Endothelial cell of umbilical vein (primary cell): ENCODE data around the gene RALGPS2. TPM values are rescaled to one million over a fixed set of nuclear protein-coding genes. Genes with fewer than 3 reads are reported as not detected.

Experiments used
- BruUV-seq: library from RNA; stranded (reverse); fragments of 400-500 nt; replicated peaks from 2 replicates; lab custom pipeline; 2021; lab: Mats Ljungman, UMichigan
- CTCF ChIA-PET: fragments of 300-600, 350-600 bp; sonication (Branson Sonifier 250); formaldehyde crosslinking; loops from one replicate; lab custom pipeline; 2021; ENCODE audit warnings: antibody characterized with exemption, inconsistent platforms; lab: Charles Lee
- POLR2A ChIA-PET: fragments of 300-600, 350-600 bp; sonication (Branson Sonifier 250); formaldehyde crosslinking; loops from one replicate; lab custom pipeline; 2021; ENCODE audit warnings: antibody characterized with exemption, inconsistent platforms; lab: Charles Lee
- DNase-seq: peaks from one replicate; pipeline ENCODE4 v3.0.0-alpha.2; 2011; ENCODE audit warnings: low read depth, low spot score
- FAIRE-seq: peaks from 2 replicates; lab custom pipeline; 2011; peaks lifted over from hg19 to GRCh38; lab: Jason Lieb, UNC
- H2AFZ ChIP-seq: 2 replicates; pipeline ENCODE4 v1.6.0; 2012; ENCODE audit warnings: low read depth, low read length, control low read depth, inconsistent platforms
- H3K27ac ChIP-seq: 2 replicates; pipeline ENCODE4 v1.5.1; 2011; ENCODE audit warnings: low read depth, mild to moderate bottlenecking, control low read depth, low read length, moderate library complexity; ENCODE audit not compliant: insufficient read depth
- H3K27me3 ChIP-seq, 2 experiments: 2 replicates each; pipeline versions ENCODE4 v1.6.0 to v1.6.1; 2011; ENCODE audit warnings: low read length in 2 of 2, mixed read lengths in 1 of 2; ENCODE audit not compliant: control insufficient read depth in 2 of 2, insufficient read depth in 2 of 2
- H3K36me3 ChIP-seq, 2 experiments: 2 replicates in 1 of 2; 3 replicates in 1 of 2; pipeline ENCODE4 v1.5.1; 2011; ENCODE audit warnings: low read length in 2 of 2, mild to moderate bottlenecking in 1 of 2, moderate library complexity in 1 of 2; ENCODE audit not compliant: control insufficient read depth in 2 of 2, insufficient read depth in 2 of 2; ENCODE audit errors: extremely low read depth in 1 of 2
- H3K4me1 ChIP-seq: 3 replicates; pipeline ENCODE4 v1.5.1; 2011; ENCODE audit warnings: mild to moderate bottlenecking, low read length; ENCODE audit not compliant: control insufficient read depth, insufficient read depth; ENCODE audit errors: extremely low read depth
- H3K4me2 ChIP-seq: 2 replicates; pipeline ENCODE4 v1.6.1; 2011; ENCODE audit warnings: low read length, control low read depth, mixed read lengths; ENCODE audit not compliant: insufficient read depth
- H3K4me3 ChIP-seq, 3 experiments: fragments of 200-600 bp in 1 of 3; sonication (generic), shearing (Covaris generic) in 1 of 3; replicated peaks in 1 of 3; 2 replicates each; pipeline ENCODE4 v1.5.1; 2011 to 2016; ENCODE audit warnings: control low read depth in 3 of 3, low read length in 3 of 3, mild to moderate bottlenecking in 2 of 3, inconsistent platforms in 1 of 3, low read depth in 1 of 3, moderate library complexity in 1 of 3; ENCODE audit not compliant: insufficient read depth in 1 of 3
- H3K79me2 ChIP-seq: 2 replicates; pipeline ENCODE4 v1.6.0; 2012; ENCODE audit warnings: low read length, inconsistent platforms; ENCODE audit not compliant: control insufficient read depth, insufficient read depth
- H3K9ac ChIP-seq: replicated peaks from 2 replicates; pipeline ENCODE3; 2011; ENCODE audit warnings: low read length, control low read depth; ENCODE audit not compliant: insufficient read depth; ENCODE audit errors: extremely low read depth
- H3K9me1 ChIP-seq: replicated peaks from 3 replicates; pipeline ENCODE4 v1.6.0; 2011; ENCODE audit warnings: mild to moderate bottlenecking, low read length; ENCODE audit not compliant: control insufficient read depth, insufficient read depth; ENCODE audit errors: extremely low read depth
- H3K9me3 ChIP-seq: replicated peaks from 2 replicates; pipeline ENCODE4 v1.5.1; 2012; ENCODE audit warnings: low read length, inconsistent platforms; ENCODE audit not compliant: control insufficient read depth, insufficient read depth
- H4K20me1 ChIP-seq: replicated peaks from 2 replicates; pipeline ENCODE3; 2011; ENCODE audit warnings: mild to moderate bottlenecking, low read length; ENCODE audit not compliant: control insufficient read depth, insufficient read depth; ENCODE audit errors: extremely low read depth
- EZH2 ChIP-seq: IDR thresholded peaks from 2 replicates; pipeline ENCODE4 v1.6.1; 2012; ENCODE audit warnings: borderline replicate concordance, low read depth, mild to moderate bottlenecking, moderate library complexity, low read length, inconsistent platforms; ENCODE audit not compliant: severe bottlenecking
- FOS ChIP-seq: IDR thresholded peaks from 2 replicates; pipeline ENCODE4 v1.6.1; 2011; ENCODE audit warnings: mild to moderate bottlenecking, low read length, moderate library complexity, borderline replicate concordance; ENCODE audit not compliant: insufficient read depth
- GATA2 ChIP-seq: IDR thresholded peaks from 2 replicates; pipeline ENCODE4 v1.7.0; 2011; ENCODE audit warnings: low read depth, mild to moderate bottlenecking, moderate library complexity, mixed read lengths, low read length; ENCODE audit not compliant: insufficient read length, insufficient read depth
- JUN ChIP-seq: IDR thresholded peaks from 2 replicates; pipeline ENCODE4 v1.6.1; 2011; ENCODE audit warnings: borderline replicate concordance, low read depth; ENCODE audit not compliant: insufficient read length, insufficient read depth
- MYC ChIP-seq: IDR thresholded peaks from one replicate; pipeline ENCODE4 v1.6.1; 2011; ENCODE audit warnings: mild to moderate bottlenecking, low read depth, low read length
- POLR2A ChIP-seq: IDR thresholded peaks from 2 replicates; pipeline ENCODE4 v1.6.1; 2012; ENCODE audit warnings: low read depth, mild to moderate bottlenecking, control low read depth, low read length
- POLR2AphosphoS5 ChIP-seq: IDR thresholded peaks from 2 replicates; pipeline ENCODE4 v1.6.1; 2012; ENCODE audit warnings: low read depth, mild to moderate bottlenecking, control low read depth, low read length, moderate library complexity; ENCODE audit not compliant: insufficient read depth
- dilution Hi-C: fragments of 300-500 bp; cut with MboI; formaldehyde crosslinking; loops from one replicate; pipeline ENCODE4 v1.15.0; 2019; ENCODE audit warnings: low sequenced_read_pairs; ENCODE audit not compliant: extremely low pct_ligation_motif_present
- intact Hi-C: fragments of 100-400 bp; cut with micrococcal nuclease; formaldehyde crosslinking; loops from one replicate; pipeline ENCODE4 v1.10.0; 2022
- polyA plus RNA-seq, 4 experiments: library from polyadenylated mRNA; depleted of rRNA in 3 of 4; stranded (reverse) in 3 of 4; unstranded in 1 of 4; fragments of >200 nt; gene quantifications; 2 replicates each; pipeline versions ENCODE4 v1.2.1 to v1.2.3, GENCODE V29; 2011 to 2012; ENCODE audit warnings: missing spikeins in 1 of 4
- total RNA-seq: library from RNA; stranded (reverse); gene quantifications from 2 replicates; pipeline ENCODE4 v1.2.3, GENCODE V29; 2021
- TF ChIP-seq, protein P1 (sequence below): IDR thresholded peaks from 2 replicates; pipeline ENCODE4 v1.6.1; 2011; ENCODE audit not compliant: insufficient read depth, insufficient read length
- TF ChIP-seq, protein P2 (sequence below), 2 donors: IDR thresholded peaks; 1 replicate in 1 of 2; 2 replicates in 1 of 2; pipeline ENCODE4 v1.5.1; 2011; ENCODE audit warnings: low read length in 2 of 2, mild to moderate bottlenecking in 2 of 2, moderate library complexity in 2 of 2, control low read depth in 1 of 2, inconsistent platforms in 1 of 2, low read depth in 1 of 2; ENCODE audit not compliant: insufficient read depth in 1 of 2; ENCODE audit errors: extremely low read depth in 1 of 2

RALGPS2 gene
- total and polyA plus RNA-seq, 2 donors (not counting 3 experiments of a cell fraction or from before 2014, with no cell fraction given) = 4.6 to 27.7 TPM

DNA sequence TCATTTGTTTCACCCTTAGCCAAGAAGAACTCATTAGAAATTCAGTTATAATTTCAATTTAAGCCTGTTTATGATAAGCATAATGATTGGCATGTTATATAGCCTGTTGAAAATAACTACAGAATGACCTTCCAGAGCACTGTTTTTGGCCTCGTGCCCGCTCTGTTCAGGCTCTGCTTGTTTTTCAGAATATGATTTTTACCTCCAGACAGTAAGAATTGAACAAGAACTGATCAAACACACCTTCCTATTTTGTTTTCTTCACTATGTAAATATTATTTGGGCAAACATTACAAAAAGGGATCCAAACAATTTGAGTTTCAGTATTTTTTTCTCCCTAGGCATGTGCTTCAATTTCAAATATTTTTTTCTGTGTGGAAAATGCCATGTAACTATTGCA is 193.9 kb downstream of the RALGPS2 start:
- no peak for FAIRE-seq

More for the DNA sequence above, 193.9 kb downstream of the RALGPS2 start:
- Histone ChIP-seq H3K79me2 (no peaks in the 10 kb centered on the region), H3K4me2 (no peak overlapping the region), H3K9ac (no peak overlapping the region), H3K27me3 (no peaks in the 10 kb centered on the region), H3K36me3 (peaks cover 0 to 5% of the 10 kb centered on the region in 2 experiments), H3K4me1 (no peaks in the 10 kb centered on the region), H2AFZ (no peak overlapping the region), H3K4me3 (no peak overlapping the region), H3K9me1 (no peaks in the 10 kb centered on the region), H3K9me3 (no peaks in the 10 kb centered on the region), H4K20me1 (no peaks in the 10 kb centered on the region), H3K27ac (no peak overlapping the region)
- dilution Hi-C loops = no loop called here
- TF ChIP-seq, protein P1, sequence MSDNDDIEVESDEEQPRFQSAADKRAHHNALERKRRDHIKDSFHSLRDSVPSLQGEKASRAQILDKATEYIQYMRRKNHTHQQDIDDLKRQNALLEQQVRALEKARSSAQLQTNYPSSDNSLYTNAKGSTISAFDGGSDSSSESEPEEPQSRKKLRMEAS = no peak
- TF ChIP-seq, protein P2, sequence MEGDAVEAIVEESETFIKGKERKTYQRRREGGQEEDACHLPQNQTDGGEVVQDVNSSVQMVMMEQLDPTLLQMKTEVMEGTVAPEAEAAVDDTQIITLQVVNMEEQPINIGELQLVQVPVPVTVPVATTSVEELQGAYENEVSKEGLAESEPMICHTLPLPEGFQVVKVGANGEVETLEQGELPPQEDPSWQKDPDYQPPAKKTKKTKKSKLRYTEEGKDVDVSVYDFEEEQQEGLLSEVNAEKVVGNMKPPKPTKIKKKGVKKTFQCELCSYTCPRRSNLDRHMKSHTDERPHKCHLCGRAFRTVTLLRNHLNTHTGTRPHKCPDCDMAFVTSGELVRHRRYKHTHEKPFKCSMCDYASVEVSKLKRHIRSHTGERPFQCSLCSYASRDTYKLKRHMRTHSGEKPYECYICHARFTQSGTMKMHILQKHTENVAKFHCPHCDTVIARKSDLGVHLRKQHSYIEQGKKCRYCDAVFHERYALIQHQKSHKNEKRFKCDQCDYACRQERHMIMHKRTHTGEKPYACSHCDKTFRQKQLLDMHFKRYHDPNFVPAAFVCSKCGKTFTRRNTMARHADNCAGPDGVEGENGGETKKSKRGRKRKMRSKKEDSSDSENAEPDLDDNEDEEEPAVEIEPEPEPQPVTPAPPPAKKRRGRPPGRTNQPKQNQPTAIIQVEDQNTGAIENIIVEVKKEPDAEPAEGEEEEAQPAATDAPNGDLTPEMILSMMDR (IDR thresholded peaks at IDR 0.05; ENCODE audit: extremely low read depth in 1 of 2, insufficient read depth in 1 of 2, low read depth in 1 of 2, low read length in 2 of 2) = no peak
- no peak for TF ChIP-seq POLR2A
- TF ChIP-seq MYC = no peak
- no peak for TF ChIP-seq EZH2
- no peak for TF ChIP-seq GATA2
- no peak for TF ChIP-seq POLR2AphosphoS5
- TF ChIP-seq JUN = no peak
- no peak for TF ChIP-seq FOS
- DNase-seq = peak; percentile 9
- intact Hi-C loops = no loop called here
- ChIA-PET CTCF (interaction anchor here (2.4 kb wide), 1 partner anchor 84 kb away, joined by 6 read pairs; no protein-coding TSS in a partner anchor), POLR2A (no interaction called here)
- no TSS peak for BruUV-seq
